Osteocyte (in vitro differentiated cells): ENCODE results near the gene KRT6C. TPM values are rescaled to one million over a fixed set of nuclear protein-coding genes. Genes with fewer than 3 reads are reported as not detected.

Source experiments
- DNase-seq: peaks from one replicate; pipeline ENCODE4 v3.0.0; 2021; ENCODE audit warnings: mixed read lengths; ENCODE audit not compliant: unreplicated experiment; ENCODE audit errors: extremely low spot score
- H3K27ac Mint-ChIP-seq: one replicate; pipeline ENCODE4 v1.8.0; 2021; ENCODE audit warnings: mild to moderate bottlenecking, mixed read lengths; ENCODE audit not compliant: unreplicated experiment
- H3K27me3 Mint-ChIP-seq: one replicate; pipeline ENCODE4 v1.8.0; 2021; ENCODE audit warnings: mixed read lengths; ENCODE audit not compliant: unreplicated experiment
- H3K36me3 Mint-ChIP-seq: one replicate; pipeline ENCODE4 v1.8.0; 2021; ENCODE audit warnings: mixed read lengths; ENCODE audit not compliant: unreplicated experiment
- H3K4me1 Mint-ChIP-seq: one replicate; pipeline ENCODE4 v1.8.0; 2021; ENCODE audit warnings: mixed read lengths; ENCODE audit not compliant: unreplicated experiment
- H3K4me3 Mint-ChIP-seq: one replicate; pipeline ENCODE4 v1.8.0; 2021; ENCODE audit warnings: mild to moderate bottlenecking, moderate library complexity, mixed read lengths; ENCODE audit not compliant: unreplicated experiment
- H3K9me3 Mint-ChIP-seq: one replicate; pipeline ENCODE4 v1.8.0; 2021; ENCODE audit warnings: mixed read lengths; ENCODE audit not compliant: unreplicated experiment
- total RNA-seq: library from RNA; stranded (reverse); gene quantifications from 2 replicates; pipeline ENCODE4 v1.2.1, GENCODE V29; 2021
- TF ChIP-seq, protein P1 (sequence below): fragments of 200-600 bp; sonication (generic); IDR thresholded peaks from 2 replicates; pipeline ENCODE4 v1.5.0; 2021; ENCODE audit warnings: antibody characterized with exemption, mild to moderate bottlenecking, moderate library complexity

Gene KRT6C
- total RNA-seq, 1 donor from 2014 or later: not detected

DNA sequence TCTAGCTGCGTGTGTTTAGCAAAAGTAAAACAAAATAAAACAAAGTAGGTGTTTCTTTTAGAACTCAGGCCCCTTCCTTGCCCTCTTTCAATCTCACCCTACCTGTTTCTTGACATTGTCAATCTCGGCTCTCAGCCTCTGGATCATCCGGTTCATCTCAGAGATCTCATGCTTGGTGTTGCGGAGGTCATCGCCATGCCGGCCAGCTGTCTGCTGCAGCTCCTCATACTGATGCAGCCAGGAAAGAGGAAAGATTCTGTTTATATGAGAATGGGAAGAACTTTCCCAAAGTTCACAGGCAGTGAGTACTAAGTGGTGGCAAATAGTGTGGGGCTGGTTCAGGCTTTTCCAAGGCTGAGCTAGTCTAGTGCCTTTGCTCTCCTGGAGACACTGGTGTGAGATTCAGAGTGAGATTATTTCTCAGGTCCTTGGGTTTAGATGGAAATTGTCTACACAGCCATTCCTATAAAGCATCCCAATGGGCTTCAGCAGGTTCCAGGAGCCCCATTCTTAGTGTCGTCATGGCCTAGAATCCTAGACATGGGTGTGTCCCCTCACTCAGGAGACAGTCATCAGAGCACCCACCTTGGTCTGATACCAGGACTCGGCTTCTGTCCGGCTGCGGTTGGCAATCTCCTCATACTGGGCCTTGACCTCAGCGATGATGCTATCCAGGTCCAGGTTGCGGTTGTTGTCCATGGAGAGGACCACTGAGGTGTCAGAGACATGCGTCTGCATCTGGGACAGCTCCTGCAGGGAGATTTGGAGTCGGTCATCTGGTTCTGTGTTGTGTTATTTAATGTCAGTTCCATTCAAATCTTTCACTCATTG, 43.6 kb upstream of the KRT6C start:
- TF ChIP-seq, protein P1, sequence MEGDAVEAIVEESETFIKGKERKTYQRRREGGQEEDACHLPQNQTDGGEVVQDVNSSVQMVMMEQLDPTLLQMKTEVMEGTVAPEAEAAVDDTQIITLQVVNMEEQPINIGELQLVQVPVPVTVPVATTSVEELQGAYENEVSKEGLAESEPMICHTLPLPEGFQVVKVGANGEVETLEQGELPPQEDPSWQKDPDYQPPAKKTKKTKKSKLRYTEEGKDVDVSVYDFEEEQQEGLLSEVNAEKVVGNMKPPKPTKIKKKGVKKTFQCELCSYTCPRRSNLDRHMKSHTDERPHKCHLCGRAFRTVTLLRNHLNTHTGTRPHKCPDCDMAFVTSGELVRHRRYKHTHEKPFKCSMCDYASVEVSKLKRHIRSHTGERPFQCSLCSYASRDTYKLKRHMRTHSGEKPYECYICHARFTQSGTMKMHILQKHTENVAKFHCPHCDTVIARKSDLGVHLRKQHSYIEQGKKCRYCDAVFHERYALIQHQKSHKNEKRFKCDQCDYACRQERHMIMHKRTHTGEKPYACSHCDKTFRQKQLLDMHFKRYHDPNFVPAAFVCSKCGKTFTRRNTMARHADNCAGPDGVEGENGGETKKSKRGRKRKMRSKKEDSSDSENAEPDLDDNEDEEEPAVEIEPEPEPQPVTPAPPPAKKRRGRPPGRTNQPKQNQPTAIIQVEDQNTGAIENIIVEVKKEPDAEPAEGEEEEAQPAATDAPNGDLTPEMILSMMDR: no peak
- H3K4me3 Mint-ChIP-seq: no peak overlapping the region
- no peak overlapping the region for H3K27ac Mint-ChIP-seq
- peaks cover 63% of the 10 kb centered on the region for H3K27me3 Mint-ChIP-seq
- no peaks in the 10 kb centered on the region for H3K4me1 Mint-ChIP-seq
- peak; percentile 74 for DNase-seq
- no peaks in the 10 kb centered on the region for H3K36me3 Mint-ChIP-seq
- H3K9me3 Mint-ChIP-seq: no peaks in the 10 kb centered on the region

DNA sequence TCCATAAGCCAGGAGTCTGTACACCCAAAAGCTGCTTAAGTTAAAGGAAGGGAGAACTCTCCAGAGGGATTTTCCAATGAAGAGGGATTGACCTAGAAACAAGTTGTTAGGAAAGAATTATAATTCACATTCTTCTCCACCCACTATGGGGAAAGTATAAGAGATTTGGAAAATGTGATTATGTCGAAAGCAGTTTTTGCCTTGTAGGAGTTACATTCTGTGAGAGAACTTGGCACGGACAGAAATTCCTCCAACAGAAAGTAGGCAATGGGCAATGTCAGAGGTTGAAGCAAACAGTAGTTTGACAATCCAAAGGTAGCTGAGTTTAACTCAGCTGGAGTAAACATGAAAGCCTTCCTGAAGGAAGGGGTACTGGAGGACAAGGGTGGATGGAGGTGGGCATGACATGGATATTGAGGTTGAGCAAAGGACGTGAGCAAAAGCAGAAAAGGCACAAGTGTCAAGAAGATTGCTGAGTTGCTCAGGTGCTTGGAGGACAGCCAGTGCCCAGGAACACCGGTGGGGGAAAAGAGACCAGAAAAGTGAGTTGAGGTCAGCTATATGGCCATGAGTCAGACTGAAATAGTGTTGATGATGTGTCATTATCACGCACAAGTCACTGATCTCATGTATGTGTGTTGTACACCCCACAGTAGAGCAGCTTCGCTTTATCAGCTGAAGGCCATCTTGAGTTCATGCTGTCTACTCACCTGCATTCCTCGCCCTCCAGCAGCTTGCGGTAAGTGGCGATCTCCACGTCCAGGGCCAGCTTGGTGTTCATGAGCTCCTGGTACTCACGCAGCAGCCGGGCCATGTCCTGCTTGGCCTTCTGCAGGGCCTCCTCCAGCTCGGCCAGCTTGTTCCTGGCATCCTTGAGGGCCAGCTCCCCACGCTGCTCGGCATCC, 42.6 kb upstream of the KRT6C start:
- H3K4me3 Mint-ChIP-seq: no peak overlapping the region
- peak; percentile 23 for DNase-seq
- no peak overlapping the region for H3K27ac Mint-ChIP-seq
- peaks cover 2% of the 10 kb centered on the region for H3K9me3 Mint-ChIP-seq
- TF ChIP-seq, protein P1: no peak
- no peaks in the 10 kb centered on the region for H3K36me3 Mint-ChIP-seq
- H3K27me3 Mint-ChIP-seq: peaks cover 61% of the 10 kb centered on the region
- no peaks in the 10 kb centered on the region for H3K4me1 Mint-ChIP-seq

DNA sequence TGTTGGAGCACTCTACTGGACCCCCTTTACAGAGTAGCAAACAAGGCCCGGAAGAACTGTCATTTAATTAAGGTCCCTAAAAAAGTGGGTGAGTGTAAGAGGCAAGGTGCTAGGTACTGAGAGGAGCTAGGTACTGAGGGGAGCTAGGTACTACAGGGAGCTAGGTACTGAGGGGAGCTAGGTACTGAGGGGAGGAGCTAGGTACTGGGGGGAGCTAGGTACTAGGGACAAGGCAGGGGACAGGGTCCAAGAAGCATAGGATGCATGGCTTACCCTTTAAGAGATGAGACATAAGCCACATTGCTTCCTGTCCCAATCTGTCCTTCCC, 41.7 kb upstream of the KRT6C start:
- DNase-seq: no peak
- H3K4me3 Mint-ChIP-seq: no peak overlapping the region
- TF ChIP-seq, protein P1: no peak
- H3K9me3 Mint-ChIP-seq: peaks cover 4% of the 10 kb centered on the region
- no peaks in the 10 kb centered on the region for H3K36me3 Mint-ChIP-seq
- H3K27me3 Mint-ChIP-seq: peaks cover 64% of the 10 kb centered on the region
- no peak overlapping the region for H3K27ac Mint-ChIP-seq
- H3K4me1 Mint-ChIP-seq: no peaks in the 10 kb centered on the region

DNA sequence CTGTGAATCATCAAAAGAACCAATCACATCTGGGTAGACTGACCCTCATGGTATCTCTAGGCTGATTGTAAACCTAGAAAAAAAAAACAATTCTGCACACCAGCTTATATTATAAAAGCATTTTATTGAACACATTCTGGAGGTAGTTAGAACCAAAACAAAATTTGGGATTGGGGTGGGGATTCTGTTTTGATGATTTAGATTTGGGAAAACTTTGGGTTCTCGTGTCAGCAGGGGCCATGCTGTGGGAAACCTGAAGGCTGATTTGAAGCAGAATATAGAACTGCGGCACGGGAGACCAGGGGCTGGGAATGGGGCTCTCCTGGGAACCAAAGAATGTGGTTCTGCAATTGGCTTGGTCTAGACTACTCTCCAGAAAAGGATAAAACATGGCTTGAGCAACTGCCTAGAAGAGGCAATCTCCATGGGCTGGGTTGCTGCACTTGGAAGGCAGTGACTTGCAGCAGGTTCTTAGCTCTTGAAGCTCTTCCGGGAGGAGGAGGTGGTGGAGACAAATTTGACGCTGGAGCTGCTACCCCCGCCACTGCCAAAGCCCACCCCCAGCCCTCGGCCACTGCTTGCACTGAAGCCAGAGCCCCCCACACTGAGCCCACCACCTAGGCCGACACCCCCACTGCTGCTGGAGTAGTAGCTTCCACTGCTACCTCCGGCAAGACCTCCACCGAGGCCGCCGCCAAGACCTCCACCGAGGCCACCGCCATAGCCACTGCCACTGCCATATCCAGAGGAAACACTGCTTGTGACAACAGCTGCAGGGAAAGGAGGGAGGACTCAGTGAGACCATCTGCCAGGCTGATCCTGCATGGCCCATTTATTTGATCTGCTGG, 41.1 kb upstream of the KRT6C start:
- H3K27me3 Mint-ChIP-seq: peaks cover 68% of the 10 kb centered on the region
- no peaks in the 10 kb centered on the region for H3K4me1 Mint-ChIP-seq
- H3K27ac Mint-ChIP-seq: no peak overlapping the region
- DNase-seq: peak; percentile 65
- H3K36me3 Mint-ChIP-seq: no peaks in the 10 kb centered on the region
- no peak overlapping the region for H3K4me3 Mint-ChIP-seq
- peaks cover 4% of the 10 kb centered on the region for H3K9me3 Mint-ChIP-seq
- TF ChIP-seq, protein P1: no peak
